Neuronal stem cell (in vitro differentiated cells): ENCODE results near the gene CCDC106.

Experiments used
- DNase-seq: peaks from one replicate; pipeline ENCODE4 v3.0.0-alpha.2; 2013; ENCODE audit warnings: low spot score
- H2AFZ ChIP-seq: one replicate; pipeline ENCODE4 v1.6.1; 2013; ENCODE audit warnings: mild to moderate bottlenecking, low read length, inconsistent platforms
- H2AK5ac ChIP-seq: 2 replicates; pipeline ENCODE4 v1.6.1; 2013; ENCODE audit warnings: low read depth, mild to moderate bottlenecking, inconsistent platforms, low read length, moderate library complexity, mixed read lengths
- H2BK120ac ChIP-seq: 2 replicates; pipeline ENCODE4 v1.6.1; 2013; ENCODE audit warnings: low read depth, mild to moderate bottlenecking, inconsistent platforms, low read length, moderate library complexity, mixed read lengths
- H2BK12ac ChIP-seq: one replicate; pipeline ENCODE4 v1.6.1; 2013; ENCODE audit warnings: low read length, inconsistent platforms
- H2BK15ac ChIP-seq: 2 replicates; pipeline ENCODE4 v1.6.1; 2013; ENCODE audit warnings: mild to moderate bottlenecking, low read length, inconsistent platforms, mixed read lengths
- H2BK5ac ChIP-seq: one replicate; pipeline ENCODE4 v1.6.1; 2013; ENCODE audit warnings: inconsistent platforms, mild to moderate bottlenecking, low read length, moderate library complexity
- H3K14ac ChIP-seq: one replicate; pipeline ENCODE4 v1.6.1; 2013; ENCODE audit warnings: low read length, inconsistent platforms
- H3K18ac ChIP-seq: 2 replicates; pipeline ENCODE4 v1.6.1; 2013; ENCODE audit warnings: low read length, inconsistent platforms
- H3K23ac ChIP-seq: 2 replicates; pipeline ENCODE4 v1.6.1; 2013; ENCODE audit warnings: low read depth, mild to moderate bottlenecking, mixed read lengths, low read length, inconsistent platforms; ENCODE audit not compliant: poor library complexity
- H3K27ac ChIP-seq: replicated peaks from 3 replicates; pipeline ENCODE4 v1.5.1; 2013; ENCODE audit warnings: low read length, inconsistent platforms
- H3K27me3 ChIP-seq, 3 experiments: 2 replicates each; pipeline ENCODE4 v1.6.1; 2013; ENCODE audit warnings: low read length in 3 of 3, mild to moderate bottlenecking in 2 of 3, inconsistent platforms in 1 of 3, low read depth in 1 of 3, mixed read lengths in 1 of 3, moderate library complexity in 1 of 3; ENCODE audit not compliant: control insufficient read depth in 3 of 3, insufficient read depth in 3 of 3
- H3K36me3 ChIP-seq, 2 donors: replicated peaks in 1 of 2; 2 replicates each; pipeline ENCODE4 v1.6.1; 2013; ENCODE audit warnings: low read length in 2 of 2; ENCODE audit not compliant: control insufficient read depth in 2 of 2, insufficient read depth in 2 of 2
- H3K4ac ChIP-seq: 2 replicates; pipeline ENCODE4 v1.6.1; 2013; ENCODE audit warnings: inconsistent platforms, mild to moderate bottlenecking, low read length, moderate library complexity
- H3K4me1 ChIP-seq, 2 donors: 1 replicate in 1 of 2; 2 replicates in 1 of 2; pipeline ENCODE4 v1.6.1; 2013; ENCODE audit warnings: low read length in 2 of 2, low read depth in 1 of 2; ENCODE audit not compliant: control insufficient read depth in 2 of 2, insufficient read depth in 1 of 2
- H3K4me2 ChIP-seq: one replicate; pipeline ENCODE4 v1.6.1; 2013; ENCODE audit warnings: mild to moderate bottlenecking, low read length, inconsistent platforms; ENCODE audit not compliant: insufficient read depth, poor library complexity, severe bottlenecking
- H3K4me3 ChIP-seq, 2 donors: 2 replicates each; pipeline ENCODE4 v1.5.1; 2013; ENCODE audit warnings: low read length in 2 of 2, mild to moderate bottlenecking in 2 of 2, inconsistent platforms in 1 of 2, moderate library complexity in 1 of 2
- H3K79me1 ChIP-seq: one replicate; pipeline ENCODE4 v1.6.1; 2013; ENCODE audit warnings: low read depth, mild to moderate bottlenecking, inconsistent platforms, low read length, moderate library complexity
- H3K9ac ChIP-seq: one replicate; pipeline ENCODE4 v1.6.1; 2013; ENCODE audit warnings: mild to moderate bottlenecking, low read depth, low read length, inconsistent platforms; ENCODE audit not compliant: poor library complexity
- H3K9me3 ChIP-seq, 2 donors: replicated peaks in 1 of 2; 2 replicates each; pipeline versions ENCODE3 to v1.6.1; 2013; ENCODE audit warnings: low read length in 2 of 2, mild to moderate bottlenecking in 2 of 2, inconsistent platforms in 1 of 2, low read depth in 1 of 2, mixed read lengths in 1 of 2, moderate library complexity in 1 of 2; ENCODE audit not compliant: control insufficient read depth in 2 of 2, insufficient read depth in 1 of 2
- H4K8ac ChIP-seq: one replicate; pipeline ENCODE4 v1.6.1; 2013; ENCODE audit warnings: low read depth, mild to moderate bottlenecking, inconsistent platforms, low read length, moderate library complexity
- H4K91ac ChIP-seq: one replicate; pipeline ENCODE4 v1.6.1; 2013; ENCODE audit warnings: low read length, low read depth, mild to moderate bottlenecking, inconsistent platforms; ENCODE audit not compliant: poor library complexity
- WGBS, 2 donors: extraction: QIAGEN DNeasy Blood & Tissue Kit; methylation state at CpG; one replicate each; pipeline ENCODE4 v1.1.7; 2013; ENCODE audit warnings: missing lambda C conversion rate in 2 of 2, mixed read lengths in 1 of 2; ENCODE audit not compliant: insufficient read length in 2 of 2, insufficient replicate concordance in 1 of 2; ENCODE audit errors: extremely low coverage in 2 of 2; 5-methylcytosine and 5-hydroxymethylcytosine counted together

The CCDC106 gene

GRCh38 chr19:55659822-55660221 lies 11.8 kb downstream of the CCDC106 start:
- no CpG with 5 or more reads among the region's 9 CpGs for WGBS, 2 donors
- no peak overlapping the region for H4K91ac ChIP-seq

GRCh38 chr19:55660404-55660803 lies 12.4 kb downstream of the CCDC106 start:
- Histone ChIP-seq H3K36me3 (peaks cover 45 to 95% of the 10 kb centered on the region in 2 donors), H3K9ac (no peak overlapping the region), H2AFZ (no peak overlapping the region), H2BK5ac (no peak overlapping the region), H3K14ac (no peak overlapping the region), H2BK120ac (no peak overlapping the region), H2BK12ac (no peak overlapping the region), H4K91ac (no peak overlapping the region), H3K18ac (no peak overlapping the region), H3K27me3 (no peaks in the 10 kb centered on the region), H3K4ac (no peak overlapping the region), H3K27ac (no peak overlapping the region), H2AK5ac (no peak overlapping the region), H3K4me3 (no peak overlapping the region), H4K8ac (no peak overlapping the region), H3K4me2 (no peak overlapping the region), H3K4me1 (peaks cover 11 to 12% of the 10 kb centered on the region in 2 donors), H3K9me3 (no peaks in the 10 kb centered on the region), H3K23ac (no peak overlapping the region), H2BK15ac (no peak overlapping the region), H3K79me1 (peaks cover 30% of the 10 kb centered on the region)
- DNase-seq, result no peak
- WGBS, 2 donors, result no CpG with 5 or more reads among the region's 12 CpGs

More at GRCh38 chr19:55659822-55660221, 11.8 kb downstream of the CCDC106 start:
- H3K4me3 ChIP-seq, result no peak overlapping the region
- H2BK12ac ChIP-seq, result no peak overlapping the region
- no peak overlapping the region for H2BK15ac ChIP-seq
- no peak overlapping the region for H3K9ac ChIP-seq
- no peak overlapping the region for H3K27ac ChIP-seq
- no peak overlapping the region for H2AK5ac ChIP-seq
- H3K9me3 ChIP-seq, result no peaks in the 10 kb centered on the region
- H3K23ac ChIP-seq, result no peak overlapping the region
- H3K14ac ChIP-seq, result no peak overlapping the region
- H3K4me2 ChIP-seq, result no peak overlapping the region
- peaks cover 45 to 91% of the 10 kb centered on the region in 2 donors for H3K36me3 ChIP-seq
- H3K4ac ChIP-seq, result no peak overlapping the region
- H3K18ac ChIP-seq, result no peak overlapping the region
- H4K8ac ChIP-seq, result no peak overlapping the region
- no peak overlapping the region for H2BK120ac ChIP-seq
- no peak overlapping the region for H2BK5ac ChIP-seq
- DNase-seq, result no peak
- no peaks in the 10 kb centered on the region for H3K27me3 ChIP-seq
- peaks cover 33% of the 10 kb centered on the region for H3K79me1 ChIP-seq
- peaks cover 11 to 12% of the 10 kb centered on the region in 2 donors for H3K4me1 ChIP-seq
- no peak overlapping the region for H2AFZ ChIP-seq

- Histone ChIP-seq H3K23ac (no peak overlapping the region), H3K79me1 (peaks cover 32% of the 10 kb centered on the region), H2BK120ac (no peak overlapping the region), H3K4me2 (no peak overlapping the region), H3K4me3 (no peak overlapping the region), H4K91ac (no peak overlapping the region), H3K18ac (no peak overlapping the region), H2AK5ac (no peak overlapping the region), H2AFZ (no peak overlapping the region), H4K8ac (no peak overlapping the region), H3K4ac (no peak overlapping the region), H3K4me1 (peaks cover 11 to 12% of the 10 kb centered on the region in 2 donors), H3K9me3 (no peaks in the 10 kb centered on the region), H2BK5ac (no peak overlapping the region), H2BK12ac (no peak overlapping the region), H3K14ac (no peak overlapping the region), H2BK15ac (no peak overlapping the region), H3K27ac (no peak overlapping the region), H3K27me3 (no peaks in the 10 kb centered on the region), H3K9ac (peak overlapping the region; percentile 78), H3K36me3 (peaks cover 48 to 94% of the 10 kb centered on the region in 2 donors)
- WGBS, 2 donors, result no CpG with 5 or more reads among the region's 16 CpGs
- DNase-seq, result no peak
Observed at GRCh38 chr19:55660991-55661390, 13.0 kb downstream of the CCDC106 start.

- Histone ChIP-seq H4K91ac (no peak overlapping the region), H2BK120ac (no peak overlapping the region), H3K4me3 (no peak overlapping the region), H3K4me1 (peaks cover 5 to 6% of the 10 kb centered on the region in 2 donors), H3K4me2 (no peak overlapping the region), H3K9ac (peak overlapping the region; percentile 66), H3K27ac (no peak overlapping the region), H3K79me1 (peaks cover 37% of the 10 kb centered on the region), H2BK12ac (no peak overlapping the region), H2AK5ac (no peak overlapping the region), H3K14ac (no peak overlapping the region), H4K8ac (no peak overlapping the region), H3K4ac (no peak overlapping the region), H2BK15ac (no peak overlapping the region), H2BK5ac (no peak overlapping the region), H3K18ac (no peak overlapping the region), H3K9me3 (no peaks in the 10 kb centered on the region), H3K36me3 (peaks cover 57 to 95% of the 10 kb centered on the region in 2 donors), H3K27me3 (no peaks in the 10 kb centered on the region), H2AFZ (no peak overlapping the region), H3K23ac (no peak overlapping the region)
- no CpG with 5 or more reads among the region's 7 CpGs for WGBS, 2 donors
- no peak for DNase-seq
Observed at GRCh38 chr19:55661826-55662225, 13.8 kb downstream of the CCDC106 start.
